ENCODE results near the gene CYP2W1. TPM values are rescaled to one million over a fixed set of nuclear protein-coding genes. Genes with fewer than 3 reads are reported as not detected.

CYP2W1 gene, protein sequence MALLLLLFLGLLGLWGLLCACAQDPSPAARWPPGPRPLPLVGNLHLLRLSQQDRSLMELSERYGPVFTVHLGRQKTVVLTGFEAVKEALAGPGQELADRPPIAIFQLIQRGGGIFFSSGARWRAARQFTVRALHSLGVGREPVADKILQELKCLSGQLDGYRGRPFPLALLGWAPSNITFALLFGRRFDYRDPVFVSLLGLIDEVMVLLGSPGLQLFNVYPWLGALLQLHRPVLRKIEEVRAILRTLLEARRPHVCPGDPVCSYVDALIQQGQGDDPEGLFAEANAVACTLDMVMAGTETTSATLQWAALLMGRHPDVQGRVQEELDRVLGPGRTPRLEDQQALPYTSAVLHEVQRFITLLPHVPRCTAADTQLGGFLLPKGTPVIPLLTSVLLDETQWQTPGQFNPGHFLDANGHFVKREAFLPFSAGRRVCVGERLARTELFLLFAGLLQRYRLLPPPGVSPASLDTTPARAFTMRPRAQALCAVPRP
- total RNA-seq = not detected

DNA sequence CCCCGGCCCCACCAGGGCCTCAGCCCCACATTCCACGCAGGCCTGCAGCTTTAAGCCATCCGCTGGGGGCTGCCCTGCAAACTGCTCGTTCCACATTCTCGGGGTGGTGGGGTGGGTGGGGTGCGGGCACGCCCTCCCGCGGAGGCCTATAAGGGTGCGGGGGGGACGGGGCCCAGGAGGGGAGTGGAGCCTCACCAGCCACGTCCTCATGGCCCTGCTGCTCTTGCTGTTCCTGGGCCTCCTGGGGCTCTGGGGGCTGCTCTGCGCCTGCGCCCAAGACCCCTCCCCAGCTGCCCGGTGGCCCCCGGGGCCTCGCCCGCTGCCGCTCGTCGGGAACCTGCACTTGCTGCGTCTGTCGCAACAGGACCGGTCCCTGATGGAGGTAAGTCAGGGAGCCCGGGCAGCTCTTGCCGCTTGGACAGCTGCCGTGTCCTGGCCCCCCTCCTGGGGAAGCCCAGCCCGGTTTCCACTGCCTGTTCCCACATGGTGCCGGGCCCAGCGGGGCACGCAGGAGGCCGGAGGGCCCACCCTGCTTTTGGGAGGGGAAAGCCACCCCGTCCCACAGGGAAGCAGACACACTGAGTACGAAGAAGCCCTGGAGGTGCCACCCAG, at the start of gene CYP2W1:
Gene CYP2W1 (plus strand): TSS at position 178 of the 612 bp plus-strand sequence. CDS start 31 bp downstream, at position 209.
- Histone ChIP-seq H3K4me1 (no peaks in the 10 kb centered on the region), H3K4me3 (no peak within 1 kb of the TSS), H3K27me3 (no peaks in the 10 kb centered on the region), H3K9me3 (no peaks in the 10 kb centered on the region), H3K36me3 (no peaks in the 10 kb centered on the region), H3K27ac (no peak within 1 kb of the TSS)
- intact Hi-C loops (cut with DNase I) = no loop called here
- DNase-seq (ENCODE audit: low spot score in 2 of 2) = no peak
- TF ChIP-seq, protein P1, sequence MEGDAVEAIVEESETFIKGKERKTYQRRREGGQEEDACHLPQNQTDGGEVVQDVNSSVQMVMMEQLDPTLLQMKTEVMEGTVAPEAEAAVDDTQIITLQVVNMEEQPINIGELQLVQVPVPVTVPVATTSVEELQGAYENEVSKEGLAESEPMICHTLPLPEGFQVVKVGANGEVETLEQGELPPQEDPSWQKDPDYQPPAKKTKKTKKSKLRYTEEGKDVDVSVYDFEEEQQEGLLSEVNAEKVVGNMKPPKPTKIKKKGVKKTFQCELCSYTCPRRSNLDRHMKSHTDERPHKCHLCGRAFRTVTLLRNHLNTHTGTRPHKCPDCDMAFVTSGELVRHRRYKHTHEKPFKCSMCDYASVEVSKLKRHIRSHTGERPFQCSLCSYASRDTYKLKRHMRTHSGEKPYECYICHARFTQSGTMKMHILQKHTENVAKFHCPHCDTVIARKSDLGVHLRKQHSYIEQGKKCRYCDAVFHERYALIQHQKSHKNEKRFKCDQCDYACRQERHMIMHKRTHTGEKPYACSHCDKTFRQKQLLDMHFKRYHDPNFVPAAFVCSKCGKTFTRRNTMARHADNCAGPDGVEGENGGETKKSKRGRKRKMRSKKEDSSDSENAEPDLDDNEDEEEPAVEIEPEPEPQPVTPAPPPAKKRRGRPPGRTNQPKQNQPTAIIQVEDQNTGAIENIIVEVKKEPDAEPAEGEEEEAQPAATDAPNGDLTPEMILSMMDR (IDR thresholded peaks at IDR 0.05) = no peak

DNA sequence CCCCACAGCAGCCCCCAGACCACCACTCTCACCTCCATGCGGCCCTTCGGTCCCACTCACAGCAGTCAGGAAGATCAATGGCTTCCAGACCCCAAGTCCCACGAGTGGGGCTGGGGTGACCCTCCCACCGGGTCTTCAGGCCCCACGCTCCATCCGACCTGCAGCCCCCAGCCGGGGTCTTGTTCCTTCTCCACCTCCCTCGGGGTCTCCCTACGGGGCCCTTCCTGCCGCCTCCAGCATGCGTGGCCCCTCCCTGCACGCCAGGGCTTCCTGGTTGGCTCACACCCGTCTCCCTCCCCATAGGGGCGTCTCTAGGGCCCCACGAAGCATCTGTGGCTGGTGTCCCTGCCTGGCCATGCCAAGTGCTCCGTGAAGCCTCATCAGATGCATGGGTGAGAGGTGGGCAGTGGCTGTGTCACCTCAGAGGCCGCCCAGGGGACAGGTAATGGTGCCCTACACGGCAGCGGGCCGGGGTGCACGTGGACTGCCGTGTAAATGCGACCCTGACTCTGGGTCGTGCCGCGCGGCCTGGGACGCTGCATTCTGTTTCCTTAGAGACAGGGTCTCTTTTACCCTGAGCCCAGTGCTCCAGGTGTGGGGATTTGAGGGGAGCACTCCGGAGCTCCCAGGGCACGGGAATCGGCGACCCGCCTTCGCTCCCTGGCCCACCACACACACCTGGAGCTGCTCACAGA, 48.4 kb upstream of the CYP2W1 start:
- no peaks in the 10 kb centered on the region for H3K9me3 ChIP-seq
- no peaks in the 10 kb centered on the region for H3K36me3 ChIP-seq
- no peaks in the 10 kb centered on the region for H3K27me3 ChIP-seq
- no peaks in the 10 kb centered on the region for H3K4me1 ChIP-seq
- DNase-seq (ENCODE audit: low spot score in 2 of 2) = peak in 1 of 2 donors; percentile 53
- intact Hi-C loops (cut with DNase I) = no loop called here
- H3K27ac ChIP-seq = no peak overlapping the region
- no peak overlapping the region for H3K4me3 ChIP-seq
- TF ChIP-seq, protein P1 (IDR thresholded peaks at IDR 0.05) = no peak

DNA sequence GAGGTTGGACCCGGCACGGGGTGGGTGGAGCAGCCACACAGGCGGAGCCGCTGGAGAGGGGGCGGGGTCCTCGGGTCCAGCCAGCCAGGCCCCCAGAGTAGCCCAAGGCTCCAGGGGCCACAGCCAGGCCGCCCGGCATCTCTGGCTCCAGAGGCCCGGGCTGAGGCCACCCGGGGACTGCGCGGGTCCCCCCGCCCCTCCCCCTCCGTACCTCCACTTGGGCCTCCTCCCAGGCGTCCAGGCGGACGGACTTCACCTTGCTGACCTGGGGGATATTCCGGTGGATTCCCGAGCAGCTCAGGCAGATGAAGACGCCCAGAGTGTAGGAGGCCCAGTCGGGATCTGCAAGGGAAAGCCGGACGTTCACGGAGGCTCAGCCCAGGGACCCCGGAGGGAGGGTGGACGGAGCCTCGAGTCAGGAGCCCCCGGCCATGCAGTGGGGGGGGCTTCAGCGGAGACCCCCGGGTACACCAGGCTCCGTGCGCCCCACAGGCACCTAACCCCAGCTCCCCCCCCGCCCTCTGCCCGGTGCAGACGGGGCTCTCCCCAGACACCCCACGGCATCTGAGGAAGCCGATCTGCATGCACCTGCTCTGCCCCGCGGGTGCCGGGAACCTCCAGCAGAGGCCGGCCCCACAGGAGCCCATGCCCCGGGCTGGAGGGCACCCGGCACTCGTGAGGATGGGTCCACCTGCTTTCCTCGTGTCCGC, 47.7 kb upstream of the CYP2W1 start:
- TF ChIP-seq, protein P1 (IDR thresholded peaks at IDR 0.05) = no peak
- no peak overlapping the region for H3K4me3 ChIP-seq
- no peaks in the 10 kb centered on the region for H3K9me3 ChIP-seq
- H3K36me3 ChIP-seq = no peaks in the 10 kb centered on the region
- intact Hi-C loops (cut with DNase I) = no loop called here
- no peaks in the 10 kb centered on the region for H3K27me3 ChIP-seq
- H3K27ac ChIP-seq = no peak overlapping the region
- peak in 1 of 2 donors; percentile 61 for DNase-seq (ENCODE audit: low spot score in 2 of 2)
- no peaks in the 10 kb centered on the region for H3K4me1 ChIP-seq

DNA sequence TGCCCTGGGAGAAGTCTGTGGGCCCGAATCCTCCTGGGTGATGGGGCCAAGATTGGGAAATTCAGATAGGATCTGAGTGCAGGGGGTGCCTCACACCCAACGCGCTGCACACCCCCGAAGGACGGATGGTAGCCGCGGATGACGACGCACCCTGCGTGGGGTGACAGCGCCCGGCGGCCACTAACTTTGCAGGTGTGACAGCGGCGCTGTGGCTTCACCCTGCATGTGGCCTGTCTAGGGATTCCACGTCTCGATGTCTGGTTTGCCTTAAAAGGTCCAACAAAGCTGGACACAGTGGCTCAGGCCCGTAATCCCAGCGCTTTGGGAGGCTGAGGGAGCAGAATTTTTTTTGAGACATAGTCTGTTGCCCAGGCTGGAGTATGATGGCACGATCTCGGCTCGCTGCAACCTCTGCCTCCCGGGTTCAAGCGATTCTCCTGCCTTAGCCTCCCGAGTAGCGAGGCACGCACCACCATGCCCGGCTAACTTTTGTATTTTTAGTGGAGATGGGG, 47.1 kb upstream of the CYP2W1 start:
- Histone ChIP-seq H3K4me3 (no peak overlapping the region), H3K36me3 (no peaks in the 10 kb centered on the region), H3K27me3 (no peaks in the 10 kb centered on the region), H3K27ac (no peak overlapping the region), H3K9me3 (no peaks in the 10 kb centered on the region), H3K4me1 (no peaks in the 10 kb centered on the region)
- peak in 1 of 2 donors; percentile 52 for DNase-seq (ENCODE audit: low spot score in 2 of 2)
- intact Hi-C loops (cut with DNase I) = no loop called here
- TF ChIP-seq, protein P1 (IDR thresholded peaks at IDR 0.05) = no peak

All from ascending aorta (tissue), 2 donors.